B cell (primary cell): ENCODE measurements around the gene DIS3L2. TPM values are rescaled to one million over a fixed set of nuclear protein-coding genes. Genes with fewer than 3 reads are reported as not detected.

Source experiments
- ATAC-seq: fragments of 200-7000 bp; cut with Tn5 transposase; one replicate; pipeline ENCODE4 v1.10.0; 2021; ENCODE audit warnings: low read depth, mild to moderate bottlenecking, moderate number of reproducible peaks, moderate library complexity
- CTCF ChIA-PET: fragments of 350-600 bp; sonication (Branson Sonifier 250); formaldehyde crosslinking; loops from one replicate; lab custom pipeline; 2021; ENCODE audit warnings: antibody characterized with exemption, inconsistent platforms; lab: Charles Lee
- POLR2A ChIA-PET: fragments of 350-600 bp; sonication (Branson Sonifier 250); formaldehyde crosslinking; loops from one replicate; lab custom pipeline; 2021; ENCODE audit warnings: antibody characterized with exemption; lab: Charles Lee
- DNase-seq: peaks from one replicate; pipeline ENCODE4 v3.0.0; 2013
- H2AFZ ChIP-seq: 2 replicates; pipeline ENCODE4 v1.6.1; 2012; ENCODE audit warnings: mild to moderate bottlenecking, low read depth, low read length; ENCODE audit not compliant: insufficient read depth, poor library complexity, severe bottlenecking
- H3K27ac ChIP-seq, 2 donors: 1 replicate in 1 of 2; 2 replicates in 1 of 2; pipeline ENCODE4 v1.5.1; 2012 to 2013; ENCODE audit warnings: low read length in 2 of 2, mild to moderate bottlenecking in 2 of 2, moderate library complexity in 1 of 2
- H3K27me3 ChIP-seq, 4 experiments: fragments of 200-600 bp in 1 of 4; sonication (generic) in 1 of 4; replicated peaks in 1 of 4; 1 replicate in 2 of 4; 2 replicates in 2 of 4; pipeline versions ENCODE4 v1.6.1 to v1.7.0; 2013 to 2016; ENCODE audit warnings: low read length in 3 of 4, mild to moderate bottlenecking in 2 of 4, mixed read lengths in 1 of 4, moderate library complexity in 1 of 4; ENCODE audit not compliant: insufficient read depth in 4 of 4, control insufficient read depth in 3 of 4; ENCODE audit errors: control extremely low read depth in 1 of 4
- H3K36me3 ChIP-seq, 2 experiments: replicated peaks in 1 of 2; 1 replicate in 1 of 2; 2 replicates in 1 of 2; pipeline versions ENCODE4 v1.6.1 to v1.7.1; 2013; ENCODE audit warnings: low read length in 1 of 2; ENCODE audit not compliant: insufficient read depth in 2 of 2, control insufficient read depth in 1 of 2; ENCODE audit errors: control extremely low read depth in 1 of 2, extremely low read depth in 1 of 2
- H3K4me1 ChIP-seq, 2 donors: fragments of 200-600 bp in 1 of 2; sonication (generic) in 1 of 2; 1 replicate in 1 of 2; 2 replicates in 1 of 2; pipeline versions ENCODE4 v1.5.1 to v1.6.1; 2013 to 2017; ENCODE audit warnings: low read length in 2 of 2; ENCODE audit not compliant: control insufficient read depth in 2 of 2, insufficient read depth in 2 of 2
- H3K4me2 ChIP-seq: replicated peaks from 2 replicates; pipeline ENCODE3; 2012; ENCODE audit warnings: mild to moderate bottlenecking, low read depth, low read length; ENCODE audit not compliant: poor library complexity, severe bottlenecking
- H3K4me3 ChIP-seq, 5 experiments: fragments of 200-600 bp in 1 of 5; sonication (generic) in 1 of 5; 1 replicate in 3 of 5; 2 replicates in 2 of 5; pipeline versions ENCODE4 v1.5.1 to v1.7.0; 2011 to 2016; ENCODE audit warnings: low read length in 4 of 5, mild to moderate bottlenecking in 4 of 5, low read depth in 2 of 5, control low read depth in 1 of 5, moderate library complexity in 1 of 5; ENCODE audit not compliant: insufficient read depth in 1 of 5; ENCODE audit errors: control extremely low read depth in 1 of 5, extremely low read depth in 1 of 5
- H3K79me2 ChIP-seq: fragments of 200-600 bp; sonication (generic); one replicate; pipeline ENCODE4 v1.6.0; 2016; ENCODE audit warnings: low read length; ENCODE audit not compliant: control insufficient read depth, insufficient read depth
- H3K9ac ChIP-seq: fragments of 200-600 bp; sonication (generic); 2 replicates; pipeline ENCODE4 v1.6.1; 2017; ENCODE audit warnings: mild to moderate bottlenecking, low read length, moderate library complexity
- H3K9me3 ChIP-seq, 3 donors: one replicate each; pipeline versions ENCODE4 v1.6.1 to v1.7.1; 2013; ENCODE audit warnings: low read length in 2 of 3; ENCODE audit not compliant: control insufficient read depth in 2 of 3, insufficient read depth in 1 of 3; ENCODE audit errors: control extremely low read depth in 1 of 3
- H4K20me1 ChIP-seq: 2 replicates; pipeline ENCODE4 v1.6.0; 2012; ENCODE audit warnings: mild to moderate bottlenecking, low read length; ENCODE audit not compliant: insufficient read depth, control insufficient read depth, poor library complexity, severe bottlenecking
- H3K27ac Mint-ChIP-seq: one replicate; pipeline ENCODE4 v1.8.0; 2021; ENCODE audit warnings: mixed read lengths
- H3K27me3 Mint-ChIP-seq: one replicate; pipeline ENCODE4 v1.8.0; 2021; ENCODE audit warnings: mixed read lengths
- H3K4me1 Mint-ChIP-seq: one replicate; pipeline ENCODE4 v1.8.0; 2021; ENCODE audit warnings: mixed read lengths
- H3K4me3 Mint-ChIP-seq: one replicate; pipeline ENCODE4 v1.8.0; 2021; ENCODE audit warnings: mixed read lengths
- H3K9me3 Mint-ChIP-seq: one replicate; pipeline ENCODE4 v1.8.0; 2022; ENCODE audit warnings: mixed read lengths; ENCODE audit not compliant: insufficient read depth
- EZH2 ChIP-seq: IDR thresholded peaks from 2 replicates; pipeline ENCODE4 v1.6.1; 2012; ENCODE audit warnings: borderline replicate concordance, low read depth, mild to moderate bottlenecking, moderate library complexity, low read length; ENCODE audit not compliant: insufficient read depth, poor library complexity, severe bottlenecking
- WGBS: methylation state at CpG from one replicate; pipeline ENCODE4 v1.1.5; 2013; ENCODE audit warnings: missing lambda C conversion rate; ENCODE audit not compliant: insufficient coverage; 5-methylcytosine and 5-hydroxymethylcytosine counted together
- intact Hi-C: fragments of 100-400 bp; cut with micrococcal nuclease; formaldehyde crosslinking; loops from one replicate; pipeline ENCODE4 v1.10.0; 2022
- polyA plus RNA-seq: library from polyadenylated mRNA; depleted of rRNA; stranded (reverse); fragments of >200 nt; gene quantifications from 2 replicates; pipeline ENCODE4 v1.2.3, GENCODE V29; 2012
- total RNA-seq, 2 donors: library from RNA; stranded (reverse); fragments of 120-200 nt in 1 of 2; gene quantifications; 1 replicate in 1 of 2; 2 replicates in 1 of 2; pipeline versions ENCODE4 v1.2.3 to v1.2.4, GENCODE V29; 2013 to 2022
- TF ChIP-seq, protein P1 (sequence below): fragments of 200-600 bp; IDR thresholded peaks from one replicate; pipeline ENCODE4 v1.8.0; 2022; ENCODE audit warnings: antibody characterized with exemption, mild to moderate bottlenecking

DIS3L2 gene
- total and polyA plus RNA-seq, 2 donors (not counting 1 experiment from before 2014, with no cell fraction given), result 34.5 to 70.1 TPM

DNA sequence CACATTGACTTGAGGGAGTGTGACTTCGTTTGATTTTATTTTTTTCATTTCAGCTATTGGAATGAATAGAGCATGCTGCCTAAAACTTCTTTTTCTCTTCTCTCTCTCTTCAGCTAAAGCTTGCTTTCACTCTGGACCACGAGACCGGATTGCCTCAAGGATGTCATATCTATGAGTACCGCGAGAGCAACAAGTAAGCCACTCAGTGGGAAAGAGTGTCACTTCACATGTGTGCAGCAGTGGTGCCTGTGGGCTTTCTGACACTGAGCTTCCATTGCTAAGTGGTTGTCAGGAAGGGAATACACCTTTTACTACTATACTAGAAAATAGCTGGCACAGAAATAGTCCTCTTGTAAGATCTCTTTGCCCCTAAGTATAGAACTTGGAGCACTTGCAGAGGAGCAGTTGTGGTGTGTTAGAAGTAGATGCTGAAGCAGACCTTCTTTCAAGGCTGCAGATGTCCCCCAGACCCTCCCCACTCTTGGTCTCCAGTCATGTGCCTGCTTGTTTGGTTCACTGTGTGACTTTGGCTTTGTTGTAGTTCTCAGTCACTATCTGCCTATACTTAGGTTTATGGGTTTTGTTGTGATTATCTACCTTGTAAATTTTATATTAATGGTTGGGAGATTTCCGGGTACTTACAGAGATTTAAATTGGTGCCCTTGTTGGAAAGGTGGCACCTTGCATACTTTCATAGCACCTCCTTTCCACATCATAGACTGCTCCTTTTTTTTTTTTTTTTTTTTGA, 338.6 kb downstream of the DIS3L2 start:
- POLR2A ChIA-PET, result no interaction called here
- intact Hi-C loops, result no loop called here
- Histone ChIP-seq H3K27me3 (no peaks in the 10 kb centered on the region), H3K27ac (no peak overlapping the region), H2AFZ (no peak overlapping the region), H4K20me1 (no peaks in the 10 kb centered on the region), H3K9me3 (peaks cover 0 to 2% (median 0%) of the 10 kb centered on the region in 3 donors), H3K36me3 (peaks cover 3 to 30% of the 10 kb centered on the region in 2 experiments), H3K79me2 (no peaks in the 10 kb centered on the region), H3K9ac (no peak overlapping the region), H3K4me2 (no peak overlapping the region), H3K4me1 (no peaks in the 10 kb centered on the region), H3K4me3 (no peak overlapping the region)
- H3K9me3 Mint-ChIP-seq, result no peaks in the 10 kb centered on the region
- TF ChIP-seq EZH2, result no peak
- TF ChIP-seq, protein P1, sequence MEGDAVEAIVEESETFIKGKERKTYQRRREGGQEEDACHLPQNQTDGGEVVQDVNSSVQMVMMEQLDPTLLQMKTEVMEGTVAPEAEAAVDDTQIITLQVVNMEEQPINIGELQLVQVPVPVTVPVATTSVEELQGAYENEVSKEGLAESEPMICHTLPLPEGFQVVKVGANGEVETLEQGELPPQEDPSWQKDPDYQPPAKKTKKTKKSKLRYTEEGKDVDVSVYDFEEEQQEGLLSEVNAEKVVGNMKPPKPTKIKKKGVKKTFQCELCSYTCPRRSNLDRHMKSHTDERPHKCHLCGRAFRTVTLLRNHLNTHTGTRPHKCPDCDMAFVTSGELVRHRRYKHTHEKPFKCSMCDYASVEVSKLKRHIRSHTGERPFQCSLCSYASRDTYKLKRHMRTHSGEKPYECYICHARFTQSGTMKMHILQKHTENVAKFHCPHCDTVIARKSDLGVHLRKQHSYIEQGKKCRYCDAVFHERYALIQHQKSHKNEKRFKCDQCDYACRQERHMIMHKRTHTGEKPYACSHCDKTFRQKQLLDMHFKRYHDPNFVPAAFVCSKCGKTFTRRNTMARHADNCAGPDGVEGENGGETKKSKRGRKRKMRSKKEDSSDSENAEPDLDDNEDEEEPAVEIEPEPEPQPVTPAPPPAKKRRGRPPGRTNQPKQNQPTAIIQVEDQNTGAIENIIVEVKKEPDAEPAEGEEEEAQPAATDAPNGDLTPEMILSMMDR, result no peak
- ATAC-seq, result no peak
- no peak overlapping the region for H3K4me3 Mint-ChIP-seq
- CTCF ChIA-PET, result no interaction called here
- DNase-seq, result no peak
- WGBS, result 100% methylated on average over 4 of the region's 6 CpGs
- no peak overlapping the region for H3K27ac Mint-ChIP-seq
- no peaks in the 10 kb centered on the region for H3K27me3 Mint-ChIP-seq
- no peaks in the 10 kb centered on the region for H3K4me1 Mint-ChIP-seq

GRCh38 chr2:232300894-232301387, 339.4 kb downstream of the DIS3L2 start:
- WGBS, result no CpG with 5 or more reads among the region's 6 CpGs
- TF ChIP-seq, protein P1, result no peak
- TF ChIP-seq EZH2, result no peak
- intact Hi-C loops, result no loop called here
- Histone ChIP-seq H3K4me2 (no peak overlapping the region), H2AFZ (no peak overlapping the region), H4K20me1 (no peaks in the 10 kb centered on the region), H3K36me3 (peaks cover 3 to 32% of the 10 kb centered on the region in 2 experiments), H3K9ac (no peak overlapping the region), H3K27ac (no peak overlapping the region), H3K9me3 (peaks cover 0 to 2% (median 0%) of the 10 kb centered on the region in 3 donors), H3K79me2 (no peaks in the 10 kb centered on the region), H3K27me3 (no peaks in the 10 kb centered on the region), H3K4me3 (no peak overlapping the region), H3K4me1 (no peaks in the 10 kb centered on the region)
- ChIA-PET POLR2A (no interaction called here), CTCF (no interaction called here)
- no peak overlapping the region for H3K4me3 Mint-ChIP-seq
- H3K27ac Mint-ChIP-seq, result no peak overlapping the region
- H3K4me1 Mint-ChIP-seq, result no peaks in the 10 kb centered on the region
- DNase-seq, result no peak
- H3K27me3 Mint-ChIP-seq, result no peaks in the 10 kb centered on the region
- no peaks in the 10 kb centered on the region for H3K9me3 Mint-ChIP-seq
- no peak for ATAC-seq
